Sigmoid colon (tissue), 4 donors: ENCODE measurements around the gene GPR148.

Source experiments
- EP300 ChIP-seq, 4 donors: sonication (generic); formaldehyde crosslinking; IDR thresholded peaks; one replicate each; pipeline ENCODE4 v1.6.1; 2017; ENCODE audit warnings: antibody characterized with exemption in 4 of 4
- POLR2A ChIP-seq, 2 donors: fragments of 450-650 bp; IDR thresholded peaks; one replicate each; pipeline ENCODE4 v1.6.1; 2016; ENCODE audit warnings: antibody characterized with exemption in 2 of 2, mild to moderate bottlenecking in 2 of 2, moderate library complexity in 2 of 2
- POLR2AphosphoS5 ChIP-seq, 4 donors: sonication (generic); formaldehyde crosslinking; IDR thresholded peaks; one replicate each; pipeline ENCODE4 v1.6.1; 2017; ENCODE audit warnings: antibody characterized with exemption in 4 of 4
- TF ChIP-seq, protein P1 (sequence below), 4 experiments: fragments of 450-650 bp in 3 of 4; fragments of 200-600 bp in 1 of 4; IDR thresholded peaks; one replicate each; pipeline ENCODE4 v1.5.1; 2016 to 2019; ENCODE audit warnings: antibody characterized with exemption in 4 of 4, mild to moderate bottlenecking in 3 of 4, moderate library complexity in 2 of 4

DNA sequence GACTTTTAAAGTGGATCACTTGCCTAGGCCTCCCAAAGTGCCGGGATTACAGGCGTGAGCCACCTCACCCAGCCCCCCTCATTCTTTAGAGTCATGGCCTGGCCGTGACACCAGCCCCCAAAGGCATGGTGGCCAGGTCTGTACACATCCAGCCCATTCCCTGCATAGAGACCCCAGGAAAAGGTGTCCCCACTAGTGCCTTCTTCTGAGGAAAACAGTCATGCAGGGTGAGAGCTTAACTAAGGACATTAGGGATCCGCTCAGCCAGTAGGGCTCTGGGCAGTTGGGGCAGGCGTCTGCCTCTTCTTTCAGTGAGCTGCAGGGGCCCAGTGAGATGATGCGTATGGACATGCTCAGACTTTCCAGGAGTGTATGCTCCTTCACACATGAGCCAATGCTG lies 20.8 kb downstream of the GPR148 start:
- TF ChIP-seq, protein P1, sequence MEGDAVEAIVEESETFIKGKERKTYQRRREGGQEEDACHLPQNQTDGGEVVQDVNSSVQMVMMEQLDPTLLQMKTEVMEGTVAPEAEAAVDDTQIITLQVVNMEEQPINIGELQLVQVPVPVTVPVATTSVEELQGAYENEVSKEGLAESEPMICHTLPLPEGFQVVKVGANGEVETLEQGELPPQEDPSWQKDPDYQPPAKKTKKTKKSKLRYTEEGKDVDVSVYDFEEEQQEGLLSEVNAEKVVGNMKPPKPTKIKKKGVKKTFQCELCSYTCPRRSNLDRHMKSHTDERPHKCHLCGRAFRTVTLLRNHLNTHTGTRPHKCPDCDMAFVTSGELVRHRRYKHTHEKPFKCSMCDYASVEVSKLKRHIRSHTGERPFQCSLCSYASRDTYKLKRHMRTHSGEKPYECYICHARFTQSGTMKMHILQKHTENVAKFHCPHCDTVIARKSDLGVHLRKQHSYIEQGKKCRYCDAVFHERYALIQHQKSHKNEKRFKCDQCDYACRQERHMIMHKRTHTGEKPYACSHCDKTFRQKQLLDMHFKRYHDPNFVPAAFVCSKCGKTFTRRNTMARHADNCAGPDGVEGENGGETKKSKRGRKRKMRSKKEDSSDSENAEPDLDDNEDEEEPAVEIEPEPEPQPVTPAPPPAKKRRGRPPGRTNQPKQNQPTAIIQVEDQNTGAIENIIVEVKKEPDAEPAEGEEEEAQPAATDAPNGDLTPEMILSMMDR (IDR thresholded peaks at IDR 0.05), result no peak
- no peak for TF ChIP-seq POLR2A (IDR thresholded peaks at IDR 0.05)
- TF ChIP-seq POLR2AphosphoS5 (IDR thresholded peaks at IDR 0.05), result no peak
- no peak for TF ChIP-seq EP300 (IDR thresholded peaks at IDR 0.05)
